Pancreas (tissue), 10 donors: ENCODE measurements around the gene SGCD. TPM values are rescaled to one million over a fixed set of nuclear protein-coding genes. Genes with fewer than 3 reads are reported as not detected.

Experiments
- ATAC-seq, 4 donors: fragments of 200-7000 bp; cut with Tn5 transposase; one replicate each; pipeline versions ENCODE4 v1.8.0 to v1.9.1; 2020; ENCODE audit warnings: mild to moderate bottlenecking in 4 of 4, moderate library complexity in 4 of 4
- DNase-seq, 6 donors: peaks; one replicate each; pipeline ENCODE4 v3.0.0-alpha.2; 2020
- FAIRE-seq: peaks from 2 replicates; lab custom pipeline; 2012; peaks lifted over from hg19 to GRCh38; lab: Jason Lieb, UNC
- H3K27ac ChIP-seq, 4 donors: fragments of 200-600 bp; sonication (generic); 1 replicate in 3 of 4; 2 replicates in 1 of 4; pipeline versions ENCODE4 v1.5.0 to v1.8.0; 2020
- H3K27me3 ChIP-seq, 4 donors: fragments of 200-600 bp; one replicate each; pipeline ENCODE4 v1.8.0; 2021
- H3K36me3 ChIP-seq, 3 donors: fragments of 200-600 bp; sonication (generic) in 1 of 3; one replicate each; pipeline versions ENCODE4 v1.5.0 to v1.8.0; 2020 to 2021
- H3K4me1 ChIP-seq, 3 donors: fragments of 200-600 bp; one replicate each; pipeline ENCODE4 v1.8.0; 2021
- H3K4me3 ChIP-seq, 4 donors: fragments of 200-600 bp; sonication (generic) in 2 of 4; one replicate each; pipeline versions ENCODE4 v1.5.0 to v1.8.0; 2020 to 2021
- H3K9me3 ChIP-seq, 4 donors: fragments of 200-600 bp; one replicate each; pipeline ENCODE4 v1.8.0; 2021
- CTCF ChIP-seq, 4 donors: fragments of 200-600 bp; sonication (generic) in 3 of 4; IDR thresholded peaks; one replicate each; pipeline versions ENCODE4 v1.5.0 to v1.8.0; 2021; ENCODE audit warnings: antibody characterized with exemption in 4 of 4
- WGBS, 2 donors: extraction: QIAGEN DNeasy Blood & Tissue Kit; methylation state at CpG; one replicate each; pipeline ENCODE4 v1.1.7; 2013; 5-methylcytosine and 5-hydroxymethylcytosine counted together
- intact Hi-C, 3 donors: fragments of 100-400 bp; cut with DNase I; formaldehyde crosslinking; loops; one replicate each; pipeline versions ENCODE4 v1.11.1 to v1.14.2; 2022
- polyA plus RNA-seq, 2 donors: library from polyadenylated mRNA; stranded (reverse); fragments of 200-250 nt; gene quantifications; one replicate each; pipeline ENCODE4 v1.2.3, GENCODE V29; 2013
- total RNA-seq, 6 donors: library from RNA; stranded (reverse); fragmentation: NEBNext Ultra II Directional in 4 of 6; extraction: Animal tissue kit (Norgen Biotek cat#: 25700) in 4 of 6; gene quantifications; one replicate each; pipeline versions ENCODE4 v1.2.1 to v1.2.4, GENCODE V29; 2021 to 2023
- donor health status: healthy with polysubstance abuse.
- donor health status: DM: no; HTN: no; CAD: no; lungs with moderate emphysema.
- donor health status: DM: no; HTN: no; CAD: no.
- donor health status: control.
- donor health status: control.
- donor health status: Bipolar disorder and iron deficiency.
- donor health status: DM: yes; HTN: yes; CAD: no.
- donor health status: DM: no; HTN: no; CAD: no.
- donor health status: DM: no; HTN: no; CAD: no.
- donor health status: DM: yes; HTN: yes; CAD: no.

SGCD gene
- total and polyA plus RNA-seq, 8 donors = 0.11 to 1.9 (median 0.35) TPM

- Histone ChIP-seq H3K27ac (no peak overlapping the region), H3K4me3 (no peak overlapping the region), H3K9me3 (no peaks in the 10 kb centered on the region), H3K27me3 (no peaks in the 10 kb centered on the region), H3K4me1 (no peaks in the 10 kb centered on the region), H3K36me3 (no peaks in the 10 kb centered on the region)
- ATAC-seq = no peak
- no peak for FAIRE-seq
- WGBS, 2 donors = 39 to 43% methylated on average over 2 of the region's 2 CpGs
- no peak for DNase-seq
- TF ChIP-seq CTCF (IDR thresholded peaks at IDR 0.05) = no peak
- intact Hi-C loops = no loop called here
Measured at GRCh38 chr5:156356238-156356637, 29.3 kb downstream of the SGCD start.

GRCh38 chr5:156359476-156359875 lies 32.5 kb downstream of the SGCD start:
- H3K4me3 ChIP-seq = no peak overlapping the region
- no peaks in the 10 kb centered on the region for H3K27me3 ChIP-seq
- DNase-seq (no peak), FAIRE-seq (no peak), ATAC-seq (peak in 1 of 4 donors; percentile 44)
- H3K36me3 ChIP-seq = no peaks in the 10 kb centered on the region
- TF ChIP-seq CTCF (IDR thresholded peaks at IDR 0.05) = no peak
- no peaks in the 10 kb centered on the region for H3K9me3 ChIP-seq
- intact Hi-C loops = no loop called here
- H3K4me1 ChIP-seq = no peaks in the 10 kb centered on the region
- WGBS, 2 donors = 58 to 92% methylated on average over 1 of the region's 1 CpG
- H3K27ac ChIP-seq = no peak overlapping the region

- no peaks in the 10 kb centered on the region for H3K4me1 ChIP-seq
- no peak overlapping the region for H3K27ac ChIP-seq
- WGBS, 2 donors = 54 to 78% methylated on average over 3 of the region's 3 CpGs
- DNase-seq (no peak), ATAC-seq (no peak), FAIRE-seq (no peak)
- H3K27me3 ChIP-seq = no peaks in the 10 kb centered on the region
- no peaks in the 10 kb centered on the region for H3K36me3 ChIP-seq
- H3K9me3 ChIP-seq = no peaks in the 10 kb centered on the region
- TF ChIP-seq CTCF (IDR thresholded peaks at IDR 0.05) = no peak
- intact Hi-C loops = no loop called here
- H3K4me3 ChIP-seq = no peak overlapping the region
Measured at GRCh38 chr5:156361436-156362109, 34.6 kb downstream of the SGCD start.

- no peak for DNase-seq
- Histone ChIP-seq H3K27me3 (no peaks in the 10 kb centered on the region), H3K27ac (no peak overlapping the region), H3K9me3 (no peaks in the 10 kb centered on the region), H3K36me3 (no peaks in the 10 kb centered on the region), H3K4me3 (no peak overlapping the region), H3K4me1 (no peaks in the 10 kb centered on the region)
- 53 to 72% methylated on average over 2 of the region's 2 CpGs for WGBS, 2 donors
- TF ChIP-seq CTCF (IDR thresholded peaks at IDR 0.05) = no peak
- no peak for ATAC-seq
- FAIRE-seq = no peak
- intact Hi-C loops = no loop called here
Measured at GRCh38 chr5:156363861-156364260, 36.9 kb downstream of the SGCD start.

GRCh38 chr5:156366521-156366920 lies 39.6 kb downstream of the SGCD start:
- FAIRE-seq (no peak), ATAC-seq (no peak)
- no peak for TF ChIP-seq CTCF (IDR thresholded peaks at IDR 0.05)

More at GRCh38 chr5:156366521-156366920, 39.6 kb downstream of the SGCD start:
- Histone ChIP-seq H3K4me1 (no peaks in the 10 kb centered on the region), H3K36me3 (no peaks in the 10 kb centered on the region), H3K27me3 (no peaks in the 10 kb centered on the region), H3K9me3 (no peaks in the 10 kb centered on the region), H3K4me3 (no peak overlapping the region), H3K27ac (no peak overlapping the region)
- intact Hi-C loops = no loop called here
- no peak for DNase-seq
